Trophoblast cell (in vitro differentiated cells and primary cell): ENCODE results near the gene LRRN4CL.
A peak's percentile ranks its signal among the peaks of the same experiment; 100 is the strongest.

ENCODE experiments used
- DNase-seq, 2 donors: peaks; one replicate each; pipeline ENCODE4 v3.0.0-alpha.2; 2016
- H2AFZ ChIP-seq: 2 replicates; pipeline ENCODE4 v1.6.1; 2013; ENCODE audit warnings: low read length, moderate library complexity, mild to moderate bottlenecking; ENCODE audit not compliant: insufficient read depth, poor library complexity
- H2AK5ac ChIP-seq: 2 replicates; pipeline ENCODE4 v1.6.1; 2013; ENCODE audit warnings: mild to moderate bottlenecking, low read length
- H2BK120ac ChIP-seq: 2 replicates; pipeline ENCODE4 v1.6.1; 2013; ENCODE audit warnings: low read length, mild to moderate bottlenecking, moderate library complexity; ENCODE audit not compliant: insufficient read depth, poor library complexity
- H2BK12ac ChIP-seq: 2 replicates; pipeline ENCODE4 v1.6.1; 2013; ENCODE audit warnings: mild to moderate bottlenecking, low read length, moderate library complexity
- H2BK5ac ChIP-seq: 2 replicates; pipeline ENCODE4 v1.6.1; 2013; ENCODE audit warnings: low read length, low read depth, moderate library complexity, mild to moderate bottlenecking; ENCODE audit not compliant: poor library complexity
- H3K14ac ChIP-seq: 2 replicates; pipeline ENCODE4 v1.6.1; 2013; ENCODE audit warnings: mild to moderate bottlenecking, low read length
- H3K18ac ChIP-seq: 2 replicates; pipeline ENCODE4 v1.6.1; 2013; ENCODE audit warnings: mild to moderate bottlenecking, low read length
- H3K23ac ChIP-seq: 2 replicates; pipeline ENCODE4 v1.6.1; 2013; ENCODE audit warnings: low read length
- H3K27ac ChIP-seq: 2 replicates; pipeline ENCODE4 v1.5.1; 2013; ENCODE audit warnings: low read depth, mild to moderate bottlenecking, inconsistent platforms, low read length, moderate library complexity
- H3K27me3 ChIP-seq: 2 replicates; pipeline ENCODE4 v1.6.1; 2013; ENCODE audit warnings: inconsistent platforms, mild to moderate bottlenecking, low read length, moderate library complexity; ENCODE audit not compliant: insufficient read depth
- H3K36me3 ChIP-seq, 2 experiments: 1 replicate in 1 of 2; 2 replicates in 1 of 2; pipeline ENCODE4 v1.6.1; 2013; ENCODE audit warnings: low read length in 2 of 2, mild to moderate bottlenecking in 2 of 2, moderate library complexity in 1 of 2; ENCODE audit not compliant: insufficient read depth in 2 of 2, control insufficient read depth in 1 of 2
- H3K4ac ChIP-seq: 2 replicates; pipeline ENCODE4 v1.6.1; 2013; ENCODE audit warnings: low read depth, mild to moderate bottlenecking, low read length, moderate library complexity
- H3K4me1 ChIP-seq, 2 experiments: 1 replicate in 1 of 2; 2 replicates in 1 of 2; pipeline ENCODE4 v1.6.1; 2013; ENCODE audit warnings: low read length in 2 of 2, mild to moderate bottlenecking in 2 of 2, moderate library complexity in 1 of 2; ENCODE audit not compliant: insufficient read depth in 2 of 2, control insufficient read depth in 1 of 2
- H3K4me2 ChIP-seq: 2 replicates; pipeline ENCODE4 v1.6.1; 2013; ENCODE audit warnings: inconsistent platforms, mild to moderate bottlenecking, low read length, moderate library complexity
- H3K4me3 ChIP-seq: 2 replicates; pipeline ENCODE4 v1.5.1; 2013; ENCODE audit warnings: mild to moderate bottlenecking, low read depth, low read length, inconsistent platforms
- H3K79me1 ChIP-seq: one replicate; pipeline ENCODE4 v1.6.1; 2013; ENCODE audit warnings: low read length
- H3K79me2 ChIP-seq: 2 replicates; pipeline ENCODE4 v1.6.1; 2013; ENCODE audit warnings: low read length, mild to moderate bottlenecking; ENCODE audit not compliant: control insufficient read depth, insufficient read depth, poor library complexity
- H3K9ac ChIP-seq: 2 replicates; pipeline ENCODE4 v1.6.1; 2013; ENCODE audit warnings: mild to moderate bottlenecking, low read length
- H3K9me3 ChIP-seq: 2 replicates; pipeline ENCODE4 v1.6.1; 2013; ENCODE audit warnings: low read depth, mild to moderate bottlenecking, control low read depth, inconsistent platforms, low read length; ENCODE audit not compliant: insufficient read depth
- H4K12ac ChIP-seq: 2 replicates; pipeline ENCODE4 v1.6.1; 2013; ENCODE audit warnings: low read depth, mild to moderate bottlenecking, low read length, moderate library complexity
- H4K8ac ChIP-seq: 2 replicates; pipeline ENCODE4 v1.6.1; 2013; ENCODE audit warnings: low read depth, mild to moderate bottlenecking, low read length, moderate library complexity
- H4K91ac ChIP-seq: one replicate; pipeline ENCODE4 v1.6.1; 2013; ENCODE audit warnings: low read depth, mild to moderate bottlenecking, low read length, moderate library complexity
- WGBS: extraction: QIAGEN DNeasy Blood & Tissue Kit; methylation state at CpG from one replicate; pipeline ENCODE4 v1.1.7; 2013; ENCODE audit warnings: missing lambda C conversion rate; ENCODE audit not compliant: insufficient read length, insufficient coverage; ENCODE audit errors: extremely low coverage; 5-methylcytosine and 5-hydroxymethylcytosine counted together

LRRN4CL gene

GRCh38 chr11:62678433-62678769 lies 10.9 kb downstream of the LRRN4CL start:
- Histone ChIP-seq H2BK120ac (peak overlapping the region; percentile 90), H2BK12ac (peak overlapping the region; percentile 46), H3K9me3 (peaks cover 3% of the 10 kb centered on the region), H3K27me3 (no peaks in the 10 kb centered on the region), H3K4ac (peak overlapping the region; percentile 99), H3K79me1 (peaks cover 5% of the 10 kb centered on the region), H3K27ac (no peak overlapping the region), H3K4me3 (peak overlapping the region; percentile 97), H2BK5ac (peak overlapping the region; percentile 49), H3K4me1 (peaks cover 0 to 6% of the 10 kb centered on the region in 2 experiments), H4K12ac (peak overlapping the region; percentile 88), H3K79me2 (peaks cover 6% of the 10 kb centered on the region), H4K91ac (peak overlapping the region; percentile 79), H2AFZ (peak overlapping the region; percentile 75), H3K9ac (peak overlapping the region; percentile 96), H2AK5ac (peak overlapping the region; percentile 55), H3K36me3 (peaks cover 19 to 21% of the 10 kb centered on the region in 2 experiments), H3K18ac (peak overlapping the region; percentile 78), H3K4me2 (peak overlapping the region; percentile 92), H3K23ac (no peak overlapping the region), H3K14ac (peak overlapping the region; percentile 87), H4K8ac (peak overlapping the region; percentile 98)
- no peak for DNase-seq
- WGBS: no CpG with 5 or more reads among the region's 16 CpGs

GRCh38 chr11:62677714-62678113 lies 11.6 kb downstream of the LRRN4CL start:
- WGBS: no CpG with 5 or more reads among the region's 15 CpGs
- no peak overlapping the region for H2AK5ac ChIP-seq
- H3K18ac ChIP-seq: no peak overlapping the region
- no peak overlapping the region for H4K12ac ChIP-seq
- H3K23ac ChIP-seq: no peak overlapping the region
- no peak overlapping the region for H2BK12ac ChIP-seq
- H4K91ac ChIP-seq: no peak overlapping the region
- H3K4ac ChIP-seq: no peak overlapping the region
- H3K4me3 ChIP-seq: no peak overlapping the region
- no peak overlapping the region for H3K9ac ChIP-seq
- H3K27me3 ChIP-seq: no peaks in the 10 kb centered on the region
- H3K79me2 ChIP-seq: peaks cover 6% of the 10 kb centered on the region
- H3K27ac ChIP-seq: no peak overlapping the region
- no peak overlapping the region for H3K14ac ChIP-seq
- DNase-seq: no peak
- H2BK120ac ChIP-seq: no peak overlapping the region
- H2BK5ac ChIP-seq: no peak overlapping the region
- no peak overlapping the region for H2AFZ ChIP-seq
- no peak overlapping the region for H4K8ac ChIP-seq
- H3K4me2 ChIP-seq: peak overlapping the region; percentile 92
- peaks cover 6% of the 10 kb centered on the region for H3K79me1 ChIP-seq
- peaks cover 19 to 21% of the 10 kb centered on the region in 2 experiments for H3K36me3 ChIP-seq
- H3K9me3 ChIP-seq: peaks cover 3% of the 10 kb centered on the region
- peaks cover 3 to 8% of the 10 kb centered on the region in 2 experiments for H3K4me1 ChIP-seq

- Histone ChIP-seq H3K9me3 (peaks cover 3% of the 10 kb centered on the region), H2BK12ac (no peak overlapping the region), H3K23ac (no peak overlapping the region), H3K4me1 (peaks cover 6 to 9% of the 10 kb centered on the region in 2 experiments), H2BK120ac (no peak overlapping the region), H2AFZ (no peak overlapping the region), H3K79me2 (peaks cover 6% of the 10 kb centered on the region), H3K14ac (no peak overlapping the region), H3K27ac (no peak overlapping the region), H4K12ac (no peak overlapping the region), H3K4ac (no peak overlapping the region), H4K91ac (no peak overlapping the region), H2BK5ac (no peak overlapping the region), H3K27me3 (no peaks in the 10 kb centered on the region), H3K36me3 (peaks cover 19 to 21% of the 10 kb centered on the region in 2 experiments), H3K4me3 (no peak overlapping the region), H3K18ac (no peak overlapping the region), H3K4me2 (no peak overlapping the region), H4K8ac (no peak overlapping the region), H2AK5ac (no peak overlapping the region), H3K79me1 (peaks cover 6% of the 10 kb centered on the region), H3K9ac (no peak overlapping the region)
- no peak for DNase-seq
- no CpG with 5 or more reads among the region's 6 CpGs for WGBS
These were observed 12.2 kb downstream of the LRRN4CL start for GRCh38 chr11:62677156-62677555.

GRCh38 chr11:62676698-62677097 lies 12.6 kb downstream of the LRRN4CL start:
- H3K14ac ChIP-seq: no peak overlapping the region
- no peak overlapping the region for H2AFZ ChIP-seq
- peaks cover 10% of the 10 kb centered on the region for H3K79me1 ChIP-seq
- H3K27ac ChIP-seq: no peak overlapping the region
- H3K4me2 ChIP-seq: no peak overlapping the region
- H2BK5ac ChIP-seq: no peak overlapping the region
- no peak overlapping the region for H2BK12ac ChIP-seq
- no peak overlapping the region for H3K23ac ChIP-seq
- H3K9me3 ChIP-seq: peaks cover 3% of the 10 kb centered on the region
- H4K12ac ChIP-seq: no peak overlapping the region
- H3K4me1 ChIP-seq: peaks cover 6 to 9% of the 10 kb centered on the region in 2 experiments
- H4K91ac ChIP-seq: no peak overlapping the region
- no peak overlapping the region for H2BK120ac ChIP-seq
- no peak overlapping the region for H3K4me3 ChIP-seq
- peaks cover 9% of the 10 kb centered on the region for H3K79me2 ChIP-seq
- H3K36me3 ChIP-seq: peaks cover 19 to 21% of the 10 kb centered on the region in 2 experiments
- H2AK5ac ChIP-seq: no peak overlapping the region
- H3K4ac ChIP-seq: peak overlapping the region; percentile 19
- no peaks in the 10 kb centered on the region for H3K27me3 ChIP-seq
- H4K8ac ChIP-seq: no peak overlapping the region
- no peak overlapping the region for H3K9ac ChIP-seq
- no CpG with 5 or more reads among the region's 6 CpGs for WGBS
- no peak for DNase-seq
- H3K18ac ChIP-seq: no peak overlapping the region
